GM19467 (cell line): Measurements from ENCODE around the gene STT3B.

Experiments used
- ATAC-seq: cut with Tn5 transposase; IDR thresholded peaks from one replicate; pipeline ENCODE4 v1.9.1; 2021; ENCODE audit warnings: mild to moderate bottlenecking, moderate library complexity; ENCODE audit not compliant: unreplicated experiment

STT3B gene

DNA sequence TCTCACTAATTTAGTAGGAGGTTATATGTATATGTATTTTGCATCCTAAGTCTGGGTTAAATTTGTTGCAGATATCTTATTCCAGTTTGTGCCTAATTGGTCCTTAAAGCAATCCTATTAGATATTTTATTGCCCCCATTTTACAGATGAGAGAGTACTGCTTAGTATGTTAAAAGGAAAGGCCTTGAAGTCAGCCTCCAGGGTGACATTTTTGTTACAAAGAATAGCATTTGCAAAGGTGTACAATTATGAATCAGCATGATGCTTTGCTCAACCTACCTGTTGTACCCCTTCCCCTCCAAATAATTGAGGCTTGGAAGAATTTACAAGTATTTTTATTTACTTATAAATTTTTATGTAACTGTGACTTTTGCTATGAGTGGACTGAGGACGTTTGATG is 14.0 kb downstream of the STT3B start:
- ATAC-seq: no peak

DNA sequence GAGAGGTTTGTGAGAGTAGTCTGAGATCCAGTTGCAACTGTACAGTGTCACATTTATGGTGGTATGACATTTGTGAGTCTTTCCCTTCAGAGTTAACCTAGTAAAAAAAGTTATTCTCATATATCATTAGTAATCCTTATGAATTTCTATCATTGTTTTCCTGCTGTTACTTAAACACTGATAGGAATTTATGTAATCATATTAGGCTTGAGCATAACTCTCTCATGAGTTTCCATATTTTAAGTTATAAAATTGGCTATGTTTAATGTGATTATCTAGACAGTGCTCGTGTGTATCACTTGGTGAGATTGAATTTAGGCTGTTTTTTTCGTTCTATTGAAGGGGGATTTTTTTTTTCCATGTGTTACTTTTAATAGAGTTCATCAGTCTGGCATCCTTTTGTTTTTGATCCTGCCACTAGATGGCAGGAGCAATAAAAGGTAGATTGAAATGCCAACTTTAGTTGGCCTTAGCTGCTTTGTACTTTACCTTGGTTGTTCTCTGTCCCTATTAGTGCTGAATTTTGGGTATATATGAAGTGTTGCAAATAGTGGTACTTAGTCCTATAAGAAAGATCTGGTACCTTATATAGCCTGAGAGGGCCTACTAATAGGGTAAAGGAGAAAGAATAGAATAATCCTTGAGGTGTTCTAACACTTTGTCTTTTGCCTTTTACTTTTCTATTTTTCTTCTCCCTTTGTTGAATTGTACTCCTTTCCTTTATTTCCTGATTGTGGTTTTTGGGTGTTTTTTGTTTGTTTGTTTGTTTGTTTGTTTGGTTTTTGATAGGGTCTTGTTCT is 17.9 kb downstream of the STT3B start:
- ATAC-seq: no peak

DNA sequence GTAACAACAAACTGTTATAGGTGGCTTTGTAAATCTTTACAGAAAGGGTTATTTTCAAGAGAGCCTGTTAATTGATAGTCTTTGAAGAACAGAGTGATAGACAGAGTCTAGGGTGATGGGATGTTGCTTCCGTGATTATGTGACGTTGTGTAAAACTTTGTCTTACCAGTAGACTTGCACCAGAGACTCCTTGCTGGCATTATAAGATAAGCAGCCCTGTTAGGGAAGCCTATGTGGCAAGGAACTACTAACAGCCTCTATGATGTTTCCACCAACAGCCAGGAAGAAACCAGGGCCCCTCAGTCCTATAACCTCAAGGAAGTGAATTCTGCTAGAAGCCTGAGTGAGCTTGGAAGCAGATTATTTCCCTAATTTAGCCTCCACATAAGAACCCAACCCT is 18.9 kb downstream of the STT3B start:
- ATAC-seq: no peak

- no peak for ATAC-seq
Measured at GRCh38 chr3:31552103-31552502, 19.4 kb downstream of the STT3B start.

GRCh38 chr3:31553258-31553657 is 20.5 kb downstream of the STT3B start:
- no peak for ATAC-seq

DNA sequence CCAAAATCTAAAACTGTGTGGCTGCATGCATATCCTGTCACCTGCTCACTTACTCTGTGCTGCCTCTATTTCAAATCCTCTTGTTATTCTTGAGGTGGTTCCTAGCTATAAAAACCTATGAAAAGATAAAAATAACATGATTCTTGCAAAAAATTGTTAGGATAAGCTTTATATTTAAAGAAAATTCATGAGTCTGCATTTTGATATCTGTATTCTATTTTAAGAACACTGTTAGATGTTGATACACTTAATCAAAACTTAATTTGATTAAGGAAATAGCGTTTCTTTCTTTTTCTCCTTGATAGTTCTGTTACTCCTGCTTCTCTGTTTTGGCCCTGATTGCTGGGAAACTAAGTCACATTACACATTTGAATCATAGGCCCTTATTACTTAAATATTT is 22.5 kb downstream of the STT3B start:
- no peak for ATAC-seq

DNA sequence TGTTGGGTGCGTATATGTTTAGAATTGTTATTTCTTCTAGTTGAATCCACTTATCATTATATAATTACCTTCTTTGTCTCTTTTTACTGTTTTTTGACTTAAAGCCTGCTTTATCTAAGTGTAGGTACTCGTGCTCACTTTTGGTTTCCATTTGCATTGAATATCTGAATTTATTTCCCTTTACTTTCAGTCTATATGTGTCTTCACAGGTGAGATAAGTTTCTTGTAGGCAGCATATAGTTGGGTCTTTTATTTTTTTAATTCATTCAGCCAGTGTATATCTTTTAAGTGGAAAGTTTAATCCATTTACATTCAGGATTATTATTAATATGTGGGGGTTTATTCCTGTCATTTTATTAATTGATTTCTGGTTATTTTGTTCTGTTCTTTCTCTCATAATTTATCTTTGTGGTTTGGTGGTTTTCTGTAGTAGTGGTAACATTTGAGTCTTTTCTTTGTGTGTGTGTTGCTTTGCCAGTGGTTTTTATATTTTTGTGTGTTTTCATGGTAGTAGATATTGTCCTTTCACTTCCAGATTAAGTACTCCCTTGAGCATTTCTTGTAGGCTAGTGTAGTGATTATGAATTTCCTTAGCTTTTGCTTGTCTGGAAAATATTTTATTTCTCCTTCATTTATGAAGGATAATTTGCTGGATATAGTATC is 27.3 kb downstream of the STT3B start:
- ATAC-seq: no peak

DNA sequence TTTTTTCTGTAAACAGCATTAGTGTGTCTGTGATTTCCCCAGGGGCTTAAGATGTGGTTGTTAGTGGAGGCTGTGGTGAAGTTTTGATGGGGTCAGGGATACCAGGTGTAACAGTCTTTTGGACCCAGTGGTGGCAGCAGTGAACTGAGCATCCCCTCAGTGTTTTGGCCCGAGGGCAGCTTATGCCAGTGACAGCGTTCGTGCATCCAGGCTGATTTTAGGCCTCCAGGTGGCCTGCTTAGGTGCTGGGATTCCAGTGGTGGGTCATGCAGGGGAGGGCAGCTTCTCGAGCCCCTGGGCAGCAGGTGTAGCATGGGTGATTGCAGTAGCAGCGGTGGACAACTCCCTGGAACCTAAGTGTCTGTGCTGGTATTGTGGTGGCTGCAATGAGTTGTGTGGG is 29.2 kb downstream of the STT3B start:
- ATAC-seq: no peak

DNA sequence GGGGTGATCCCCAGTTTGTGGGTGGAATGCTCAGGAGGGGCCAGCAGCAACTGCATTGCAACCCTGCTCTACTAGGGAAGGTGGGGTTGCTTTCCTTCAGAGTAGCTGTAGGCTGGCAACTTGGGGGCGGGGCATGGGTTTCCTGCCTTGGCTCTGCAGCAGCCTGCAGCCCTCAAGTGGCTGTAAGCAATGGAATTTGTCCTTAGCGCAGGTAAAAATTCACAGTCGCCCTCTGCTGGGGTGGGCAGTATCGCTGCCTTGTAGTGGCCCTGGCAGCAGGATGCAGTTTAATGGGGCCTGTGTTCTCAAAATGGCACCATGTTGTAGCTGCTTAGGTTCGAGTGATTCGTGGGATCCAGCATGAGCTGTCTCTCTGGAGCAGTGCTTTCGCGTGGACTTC is 29.8 kb downstream of the STT3B start:
- ATAC-seq: no peak

DNA sequence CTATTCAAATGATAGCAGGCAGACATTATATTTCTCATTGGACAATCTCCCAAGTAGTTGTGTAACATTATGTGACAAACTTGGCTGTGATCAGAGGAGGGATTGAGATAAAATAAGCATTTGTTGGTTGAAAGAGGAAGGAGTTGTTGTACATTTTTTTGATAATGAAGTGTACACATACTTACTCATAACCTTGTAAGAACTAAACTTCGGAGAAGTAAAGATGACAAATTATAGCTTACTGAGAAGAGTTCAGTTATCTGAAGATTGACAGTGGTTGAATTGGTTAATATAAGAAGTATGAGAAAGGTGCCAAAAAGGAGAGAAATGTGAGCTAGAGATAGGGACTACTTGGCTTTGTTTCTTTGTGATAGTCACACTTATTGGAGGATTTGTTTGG is 32.6 kb downstream of the STT3B start:
- no peak for ATAC-seq

- no peak for ATAC-seq
Measured at GRCh38 chr3:31567036-31567435, 34.3 kb downstream of the STT3B start.

GRCh38 chr3:31568649-31569048 is 35.9 kb downstream of the STT3B start:
- no peak for ATAC-seq

- no peak for ATAC-seq
Measured at GRCh38 chr3:31571325-31571724, 38.6 kb downstream of the STT3B start.

- ATAC-seq: no peak
Measured at GRCh38 chr3:31572236-31573004, 39.7 kb downstream of the STT3B start.

GRCh38 chr3:31573036-31573779 is 40.5 kb downstream of the STT3B start:
- no peak for ATAC-seq

- ATAC-seq: no peak
Measured at GRCh38 chr3:31575448-31575847, 42.7 kb downstream of the STT3B start.

DNA sequence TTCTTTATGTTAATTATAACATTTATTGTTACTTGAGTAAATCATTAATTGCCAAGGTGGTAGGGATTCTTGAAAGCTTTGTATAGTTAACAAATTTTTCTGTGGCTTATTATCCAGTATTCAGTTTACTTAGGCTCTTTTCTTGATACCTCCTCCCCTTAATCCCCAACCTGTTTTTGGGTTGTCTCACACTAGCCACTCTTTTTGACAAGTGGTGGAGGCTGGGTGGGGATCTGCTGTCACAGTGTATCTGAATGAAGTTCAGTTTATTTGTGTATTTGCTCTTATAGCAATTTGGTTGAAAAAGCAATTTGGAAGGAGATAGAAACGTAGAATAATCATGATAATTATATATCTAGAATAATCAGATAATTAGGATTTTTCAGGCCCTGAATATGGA is 43.8 kb downstream of the STT3B start:
- no peak for ATAC-seq

GRCh38 chr3:31577232-31577631 is 44.5 kb downstream of the STT3B start:
- no peak for ATAC-seq

DNA sequence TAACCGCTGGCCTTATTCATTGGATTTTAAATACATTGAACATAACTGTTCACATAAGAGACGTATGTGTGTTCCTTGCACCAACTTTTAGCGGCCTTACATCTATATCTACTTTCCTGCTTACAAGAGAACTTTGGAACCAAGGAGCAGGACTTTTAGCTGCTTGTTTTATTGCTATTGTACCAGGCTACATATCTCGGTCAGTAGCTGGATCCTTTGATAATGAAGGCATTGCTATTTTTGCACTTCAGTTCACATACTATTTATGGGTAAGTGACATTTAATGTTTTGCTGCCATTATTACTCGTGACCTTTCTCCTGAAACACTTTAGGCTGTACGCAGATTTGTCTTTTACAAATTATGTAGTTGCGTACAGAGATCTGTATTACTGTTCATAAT is 47.1 kb downstream of the STT3B start:
- ATAC-seq: no peak

DNA sequence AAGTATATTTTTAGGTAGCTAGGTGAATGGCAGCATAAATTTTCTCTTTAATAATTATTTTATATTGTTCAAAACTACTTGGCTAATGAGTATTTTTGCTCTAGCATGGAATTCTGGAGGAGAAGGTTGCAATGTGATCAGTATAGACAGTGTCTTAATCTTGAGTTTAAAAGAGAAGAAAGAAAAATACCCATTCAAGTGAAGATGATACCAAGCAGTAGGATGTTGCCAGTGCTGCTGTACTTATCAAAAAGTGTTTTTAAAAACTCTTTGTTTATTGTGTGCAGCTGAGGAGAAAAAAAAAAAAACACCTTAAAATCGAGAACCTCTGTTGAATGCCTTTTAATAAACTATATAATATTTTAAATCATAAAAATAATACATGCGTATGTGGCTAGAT is 47.9 kb downstream of the STT3B start:
- no peak for ATAC-seq

GRCh38 chr3:31581660-31582059 is 48.9 kb downstream of the STT3B start:
- no peak for ATAC-seq
